Measurements from ENCODE around the gene MAPK1IP1L. TPM values are rescaled to one million over a fixed set of nuclear protein-coding genes. Genes with fewer than 3 reads are reported as not detected.

MAPK1IP1L gene
- total and polyA plus RNA-seq, 2 of the 13 experiments (the other 11 are each of a cell fraction or from before 2014, with no cell fraction given), result 27.8 to 68.4 TPM

- TF ChIP-seq KMT2A (CRISPR knock-in tag; IDR thresholded peaks at IDR 0.05) (peak; percentile 99), AFF4 (CRISPR knock-in tag; IDR thresholded peaks at IDR 0.05) (no peak), ZKSCAN8 (CRISPR knock-in tag; IDR thresholded peaks at IDR 0.05; ENCODE audit: borderline replicate concordance) (no peak; the same call in 1 of the 2 replicates), MTA1 (CRISPR knock-in tag; IDR thresholded peaks at IDR 0.05; ENCODE audit: borderline replicate concordance) (peak; percentile 83; the same call in 1 of the 2 replicates), POLR2AphosphoS5 (IDR thresholded peaks at IDR 0.05; ENCODE audit: low read depth, low read length) (peak; percentile 68), CREB1 (IDR thresholded peaks at IDR 0.05) (peak; percentile 94), CREB1 (CRISPR knock-in tag; IDR thresholded peaks at IDR 0.05) (peak; percentile 99), RBFOX2 (IDR thresholded peaks at IDR 0.05; ENCODE audit: low read depth, low read length) (peak; percentile 87), KMT2B (CRISPR knock-in tag; IDR thresholded peaks at IDR 0.05) (peak; percentile 100), ZNF331 (CRISPR knock-in tag; IDR thresholded peaks at IDR 0.05) (peak; percentile 89), ZNF891 (CRISPR knock-in tag; IDR thresholded peaks at IDR 0.05) (peak; percentile 29; the same call in 1 of the 2 replicates), ARNTL (CRISPR knock-in tag; IDR thresholded peaks at IDR 0.05) (peak; percentile 69; the same call in 1 of the 2 replicates), ZNF337 (CRISPR knock-in tag; IDR thresholded peaks at IDR 0.05; ENCODE audit: borderline replicate concordance, low read depth) (no peak), ZZZ3 (CRISPR knock-in tag; IDR thresholded peaks at IDR 0.05; ENCODE audit: borderline replicate concordance) (peak; percentile 85; the same call in 1 of the 2 replicates), TMF1 (CRISPR knock-in tag; IDR thresholded peaks at IDR 0.05; ENCODE audit: low read depth) (peak; percentile 61; the same call in 1 of the 2 replicates), NFKB2 (CRISPR knock-in tag; IDR thresholded peaks at IDR 0.05; ENCODE audit: borderline replicate concordance) (peak; percentile 56; the same call in 1 of the 2 replicates)
- TF ChIP-seq, protein P1, sequence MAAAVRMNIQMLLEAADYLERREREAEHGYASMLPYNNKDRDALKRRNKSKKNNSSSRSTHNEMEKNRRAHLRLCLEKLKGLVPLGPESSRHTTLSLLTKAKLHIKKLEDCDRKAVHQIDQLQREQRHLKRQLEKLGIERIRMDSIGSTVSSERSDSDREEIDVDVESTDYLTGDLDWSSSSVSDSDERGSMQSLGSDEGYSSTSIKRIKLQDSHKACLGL (CRISPR knock-in tag; IDR thresholded peaks at IDR 0.05), result no peak; the same call in 1 of the 2 replicates
- TF ChIP-seq, protein P2, sequence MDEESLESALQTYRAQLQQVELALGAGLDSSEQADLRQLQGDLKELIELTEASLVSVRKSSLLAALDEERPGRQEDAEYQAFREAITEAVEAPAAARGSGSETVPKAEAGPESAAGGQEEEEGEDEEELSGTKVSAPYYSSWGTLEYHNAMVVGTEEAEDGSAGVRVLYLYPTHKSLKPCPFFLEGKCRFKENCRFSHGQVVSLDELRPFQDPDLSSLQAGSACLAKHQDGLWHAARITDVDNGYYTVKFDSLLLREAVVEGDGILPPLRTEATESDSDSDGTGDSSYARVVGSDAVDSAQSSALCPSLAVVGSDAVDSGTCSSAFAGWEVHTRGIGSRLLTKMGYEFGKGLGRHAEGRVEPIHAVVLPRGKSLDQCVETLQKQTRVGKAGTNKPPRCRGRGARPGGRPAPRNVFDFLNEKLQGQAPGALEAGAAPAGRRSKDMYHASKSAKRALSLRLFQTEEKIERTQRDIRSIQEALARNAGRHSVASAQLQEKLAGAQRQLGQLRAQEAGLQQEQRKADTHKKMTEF (CRISPR knock-in tag; IDR thresholded peaks at IDR 0.05), result peak; percentile 86
- TF ChIP-seq, protein P3, sequence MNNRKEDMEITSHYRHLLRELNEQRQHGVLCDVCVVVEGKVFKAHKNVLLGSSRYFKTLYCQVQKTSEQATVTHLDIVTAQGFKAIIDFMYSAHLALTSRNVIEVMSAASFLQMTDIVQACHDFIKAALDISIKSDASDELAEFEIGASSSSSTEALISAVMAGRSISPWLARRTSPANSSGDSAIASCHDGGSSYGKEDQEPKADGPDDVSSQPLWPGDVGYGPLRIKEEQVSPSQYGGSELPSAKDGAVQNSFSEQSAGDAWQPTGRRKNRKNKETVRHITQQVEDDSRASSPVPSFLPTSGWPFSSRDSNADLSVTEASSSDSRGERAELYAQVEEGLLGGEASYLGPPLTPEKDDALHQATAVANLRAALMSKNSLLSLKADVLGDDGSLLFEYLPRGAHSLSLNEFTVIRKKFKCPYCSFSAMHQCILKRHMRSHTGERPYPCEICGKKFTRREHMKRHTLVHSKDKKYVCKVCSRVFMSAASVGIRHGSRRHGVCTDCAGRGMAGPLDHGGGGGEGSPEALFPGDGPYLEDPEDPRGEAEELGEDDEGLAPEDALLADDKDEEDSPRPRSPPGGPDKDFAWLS (CRISPR knock-in tag; IDR thresholded peaks at IDR 0.05; ENCODE audit: borderline replicate concordance), result no peak
- TF ChIP-seq, protein P4, sequence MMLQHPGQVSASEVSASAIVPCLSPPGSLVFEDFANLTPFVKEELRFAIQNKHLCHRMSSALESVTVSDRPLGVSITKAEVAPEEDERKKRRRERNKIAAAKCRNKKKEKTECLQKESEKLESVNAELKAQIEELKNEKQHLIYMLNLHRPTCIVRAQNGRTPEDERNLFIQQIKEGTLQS (CRISPR knock-in tag; IDR thresholded peaks at IDR 0.05), result peak; percentile 22; the same call in 1 of the 2 replicates
These were observed 24.5 kb upstream of the MAPK1IP1L start, which contains the start of the genes SOCS4 and WDHD1 (continued) for GRCh38 chr14:55026793-55027561.

Measured in HepG2 (cell line).